GM23248 (cell line): ENCODE results near the gene ZNF358.

ENCODE experiments used
- EZH2 ChIP-seq: fragments of 200-600 bp; sonication (generic); IDR thresholded peaks from 2 replicates; pipeline ENCODE4 v1.6.1; 2018; ENCODE audit warnings: antibody characterized with exemption, mild to moderate bottlenecking; ENCODE audit not compliant: insufficient read depth, poor library complexity, severe bottlenecking
- EZH2phosphoT487 ChIP-seq: fragments of 200-600 bp; sonication (generic); IDR thresholded peaks from 2 replicates; pipeline ENCODE4 v1.6.1; 2018; ENCODE audit warnings: antibody characterized with exemption, moderate library complexity, mild to moderate bottlenecking, low read depth; ENCODE audit not compliant: insufficient read depth

- TF ChIP-seq EZH2 = no peak
- no peak for TF ChIP-seq EZH2phosphoT487
Measured at GRCh38 chr19:7522923-7523667, 7.2 kb downstream of the ZNF358 start.
